C1 segment of cervical spinal cord (tissue), 14 donors: ENCODE measurements around the gene ZBED6.
"Not testable (repeated sequence)": the region's sequence is repeated elsewhere in the genome, so short reads cannot be mapped to it uniquely, and the experiment has no call there.

ENCODE experiments used
- DNase-seq, 14 donors: peaks; one replicate each; lab custom pipeline; 2025; lab: John Stamatoyannopoulos, UW

The ZBED6 gene

GRCh38 chr1:203778146-203778545, 17.3 kb upstream of the ZBED6 start:
- DNase-seq: no peak

GRCh38 chr1:203778789-203779188, 16.6 kb upstream of the ZBED6 start:
- no peak for DNase-seq

GRCh38 chr1:203781962-203782361, 13.5 kb upstream of the ZBED6 start:
- no peak for DNase-seq

- no peak for DNase-seq
Observed at GRCh38 chr1:203789966-203790365, 5.5 kb upstream of the ZBED6 start.

- no peak for DNase-seq
Observed at GRCh38 chr1:203791498-203791897, 3.9 kb upstream of the ZBED6 start.

GRCh38 chr1:203792486-203792885, 2.9 kb upstream of the ZBED6 start:
- DNase-seq: no peak

- DNase-seq: not testable (repeated sequence)
Observed at GRCh38 chr1:203793561-203793960, 1.9 kb upstream of the ZBED6 start.

- DNase-seq: no peak
Observed at GRCh38 chr1:203794764-203795440, 521 bp upstream of the ZBED6 start.

GRCh38 chr1:203796236-203796605, 798 bp downstream of the ZBED6 start:
- peak in 2 of 14 donors; percentile 37 to 64 for DNase-seq

DNA sequence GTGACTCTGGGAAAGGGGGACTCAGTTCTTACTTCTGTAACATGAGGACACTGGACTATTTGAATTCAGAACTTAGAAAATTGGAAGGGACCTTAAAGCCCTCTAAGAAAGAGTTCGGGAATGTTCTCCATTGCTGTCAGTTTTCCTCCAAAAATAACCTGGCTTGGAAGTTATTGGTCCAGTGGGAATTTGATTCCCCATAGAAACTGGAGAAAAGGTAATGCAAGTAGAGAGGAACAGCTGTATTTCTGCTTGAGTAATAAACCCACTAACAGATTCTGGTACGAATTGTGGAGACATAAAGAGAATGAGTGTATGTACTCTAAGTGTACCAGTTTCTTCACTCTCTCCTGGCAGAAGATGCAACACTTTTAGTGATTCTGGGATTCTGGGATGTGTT, 1.8 kb downstream of the ZBED6 start:
- no peak for DNase-seq

- no peak for DNase-seq
Observed at GRCh38 chr1:203797948-203798655, 2.7 kb downstream of the ZBED6 start.

DNA sequence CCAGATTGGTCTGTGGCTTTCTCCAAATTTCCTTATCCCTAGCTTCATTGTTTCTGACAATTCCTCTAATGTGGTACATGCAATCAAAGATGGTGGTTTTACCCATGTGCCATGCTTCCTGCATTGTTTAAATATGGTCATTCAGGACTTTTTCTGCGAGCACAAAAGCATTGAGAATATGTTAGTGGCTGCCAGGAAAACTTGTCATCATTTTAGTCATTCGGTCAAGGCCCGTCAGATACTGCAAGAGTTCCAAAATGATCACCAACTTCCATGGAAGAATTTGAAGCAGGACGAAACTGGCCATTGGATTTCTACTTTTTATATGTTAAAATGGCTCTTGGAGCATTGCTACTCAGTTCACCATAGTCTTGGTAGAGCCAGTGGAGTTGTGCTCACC, 3.7 kb downstream of the ZBED6 start:
- no peak for DNase-seq

GRCh38 chr1:203799971-203800370, 4.5 kb downstream of the ZBED6 start:
- no peak for DNase-seq

DNA sequence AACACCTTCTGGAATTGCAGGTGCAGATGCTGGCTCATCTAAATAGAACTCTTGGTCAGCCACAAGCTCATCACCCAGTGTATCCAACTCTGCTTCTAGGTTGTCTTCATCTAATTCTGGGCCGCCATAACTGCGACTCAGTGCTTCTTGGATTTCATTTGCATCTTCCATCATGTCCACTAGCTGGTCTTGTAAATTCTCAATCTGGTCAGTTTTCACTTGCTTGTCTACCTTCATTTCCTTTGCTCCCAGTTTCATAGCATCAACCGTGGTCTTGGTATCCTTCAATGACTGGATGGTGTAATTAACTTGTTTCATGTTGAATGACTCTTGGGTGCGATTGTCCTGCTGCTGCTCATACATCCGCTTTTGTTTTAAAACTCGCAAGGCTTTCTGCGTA, 10.3 kb downstream of the ZBED6 start:
- DNase-seq: no peak

DNA sequence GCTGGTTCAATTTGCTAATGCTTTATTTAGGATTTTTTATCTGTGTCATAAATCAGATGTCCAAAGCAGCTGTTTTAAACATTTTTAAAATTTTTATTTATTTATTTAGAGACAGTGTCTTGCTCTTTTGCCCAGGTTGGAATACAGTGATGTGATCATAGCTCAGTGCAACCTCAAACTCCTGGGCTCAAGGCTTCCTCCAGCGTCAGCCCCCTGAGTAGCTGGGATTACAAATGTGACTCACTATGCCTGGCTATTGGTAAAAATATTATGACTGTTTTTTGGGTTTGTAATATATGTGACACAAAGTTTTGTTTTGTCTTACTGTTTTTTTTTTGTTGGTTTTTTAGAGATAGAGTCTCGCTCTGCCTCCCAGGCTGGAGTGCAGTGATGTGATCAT, 11.8 kb downstream of the ZBED6 start:
- no peak for DNase-seq

- DNase-seq: no peak
Observed at GRCh38 chr1:203813581-203814341, 18.3 kb downstream of the ZBED6 start.

GRCh38 chr1:203818399-203818798, 23.0 kb downstream of the ZBED6 start:
- DNase-seq: no peak

DNA sequence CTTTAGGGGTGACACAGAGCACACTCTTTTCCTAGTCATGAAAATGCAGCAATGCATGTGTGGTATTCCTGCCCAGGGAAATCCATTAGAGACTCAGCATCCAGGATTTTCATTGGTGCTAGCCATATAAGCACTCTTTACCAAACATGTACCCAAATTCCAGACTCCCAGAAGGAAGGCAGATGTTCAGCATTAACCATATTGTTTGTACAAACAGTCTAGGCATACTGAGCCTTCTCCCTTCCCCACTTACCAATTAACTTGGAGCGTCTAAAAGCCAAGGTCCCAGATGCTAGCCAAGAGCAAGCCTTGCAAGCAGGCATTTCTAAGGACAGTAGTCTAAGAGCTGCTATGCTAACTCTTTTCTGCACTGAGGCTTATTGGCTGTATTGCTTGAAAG, 27.9 kb downstream of the ZBED6 start:
- DNase-seq: no peak

- DNase-seq: no peak
Observed at GRCh38 chr1:203826175-203826574, 30.8 kb downstream of the ZBED6 start.

DNA sequence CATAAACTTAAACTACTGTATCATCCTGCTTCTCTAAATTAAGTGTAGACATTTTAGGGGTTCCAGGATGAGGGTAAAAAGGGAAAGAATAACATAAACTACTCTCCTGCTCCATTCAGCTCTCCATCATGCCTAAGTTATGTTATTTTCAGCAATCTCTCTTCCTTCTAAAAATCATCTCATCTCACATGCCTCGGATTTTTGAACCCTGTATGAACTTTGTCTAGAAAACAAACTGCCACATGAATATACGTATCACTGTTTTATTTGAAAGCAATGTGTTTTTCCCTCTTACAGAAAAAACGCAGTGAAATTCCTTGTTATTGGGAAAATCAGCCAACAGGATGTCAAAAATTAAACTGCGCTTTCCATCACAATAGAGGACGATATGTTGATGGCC, 32.6 kb downstream of the ZBED6 start:
- DNase-seq: no peak

DNA sequence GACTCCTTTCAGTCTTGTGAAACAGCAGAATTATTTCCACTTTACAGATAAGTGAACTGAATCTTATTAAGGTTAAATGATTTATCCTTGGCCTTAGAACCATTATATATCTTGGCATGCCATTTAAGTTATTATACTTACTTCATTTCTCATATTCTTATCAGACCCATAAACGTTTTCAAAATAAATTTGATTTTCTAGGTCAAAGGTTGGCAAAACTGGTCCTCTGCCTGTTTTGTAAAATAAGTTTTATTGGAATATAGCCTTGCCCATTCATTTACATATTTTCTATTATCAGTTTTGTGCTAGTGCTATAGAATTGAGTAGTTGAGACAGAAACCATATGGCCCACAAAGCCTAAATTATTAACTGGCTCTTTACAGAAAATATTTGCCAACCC, 33.1 kb downstream of the ZBED6 start:
- DNase-seq: no peak

DNA sequence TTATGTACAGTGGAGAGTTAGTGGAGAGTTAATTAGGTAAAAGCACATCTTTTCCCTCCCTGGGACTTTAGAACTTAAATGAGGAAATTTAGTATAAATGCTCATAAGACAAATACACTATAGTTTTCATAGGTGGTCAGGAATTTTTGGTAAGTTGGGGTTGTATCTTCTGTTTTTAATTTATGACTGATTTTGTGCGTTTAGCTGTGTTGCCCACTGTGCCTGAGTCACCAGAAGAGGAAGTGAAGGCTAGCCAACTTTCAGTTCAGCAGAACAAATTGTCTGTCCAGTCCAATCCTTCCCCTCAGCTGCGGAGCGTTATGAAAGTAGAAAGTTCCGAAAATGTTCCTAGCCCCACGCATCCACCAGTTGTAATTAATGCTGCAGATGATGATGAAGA, 33.8 kb downstream of the ZBED6 start:
- not testable (repeated sequence) for DNase-seq

DNA sequence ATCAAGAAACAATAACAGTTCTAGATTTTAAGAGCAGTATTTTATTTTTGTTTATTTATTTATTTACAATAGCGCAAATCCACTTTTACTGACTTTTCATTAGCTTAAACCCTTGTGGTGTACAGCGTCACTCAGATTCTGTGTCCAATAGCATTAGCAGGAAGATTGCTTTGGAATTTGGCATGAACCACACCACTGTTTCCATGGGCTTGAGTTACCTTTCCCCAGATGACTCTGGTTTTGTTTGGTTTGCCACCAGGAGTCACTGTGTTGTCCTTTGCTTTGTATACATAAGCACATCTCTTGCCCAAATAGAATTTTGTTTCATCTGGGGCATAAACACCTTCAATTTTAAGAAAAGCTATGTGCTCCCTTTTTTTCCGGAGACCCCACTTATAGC, 40.1 kb downstream of the ZBED6 start:
- no peak for DNase-seq
